Measurements from ENCODE around the gene GPER1. TPM values are rescaled to one million over a fixed set of nuclear protein-coding genes. Genes with fewer than 3 reads are reported as not detected.

The GPER1 gene
- total and polyA plus RNA-seq, 12 donors, result 1.9 to 44.1 (median 20.1) TPM

DNA sequence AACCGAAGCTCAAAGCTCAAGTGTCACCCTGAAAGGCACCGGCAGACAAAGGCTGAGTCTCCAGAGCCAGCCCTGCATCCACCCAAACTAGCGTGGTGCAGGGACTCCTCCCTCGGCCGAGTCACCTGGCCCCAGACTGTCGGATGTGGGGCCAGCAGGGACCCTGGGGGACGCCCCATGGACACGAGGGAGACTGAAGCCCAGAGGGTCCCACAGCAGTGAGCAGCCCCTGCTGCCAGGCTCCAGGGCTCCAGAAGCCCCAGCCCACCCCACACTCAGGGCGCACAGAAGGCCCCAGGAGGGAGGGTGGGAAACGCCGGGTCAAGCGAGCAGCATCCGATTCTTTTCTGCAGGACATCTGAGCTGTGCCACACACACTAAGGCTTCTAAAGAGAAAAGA lies 23.3 kb upstream of the GPER1 start:
- H3K27me3 ChIP-seq, result no peaks in the 10 kb centered on the region
- intact Hi-C loops (cut with DNase I), result loop anchor here (2.0 kb wide), 1 partner anchor 70 kb away; no protein-coding TSS in a partner anchor
- no peak for TF ChIP-seq POLR2A (IDR thresholded peaks at IDR 0.05)
- TF ChIP-seq, protein P1, sequence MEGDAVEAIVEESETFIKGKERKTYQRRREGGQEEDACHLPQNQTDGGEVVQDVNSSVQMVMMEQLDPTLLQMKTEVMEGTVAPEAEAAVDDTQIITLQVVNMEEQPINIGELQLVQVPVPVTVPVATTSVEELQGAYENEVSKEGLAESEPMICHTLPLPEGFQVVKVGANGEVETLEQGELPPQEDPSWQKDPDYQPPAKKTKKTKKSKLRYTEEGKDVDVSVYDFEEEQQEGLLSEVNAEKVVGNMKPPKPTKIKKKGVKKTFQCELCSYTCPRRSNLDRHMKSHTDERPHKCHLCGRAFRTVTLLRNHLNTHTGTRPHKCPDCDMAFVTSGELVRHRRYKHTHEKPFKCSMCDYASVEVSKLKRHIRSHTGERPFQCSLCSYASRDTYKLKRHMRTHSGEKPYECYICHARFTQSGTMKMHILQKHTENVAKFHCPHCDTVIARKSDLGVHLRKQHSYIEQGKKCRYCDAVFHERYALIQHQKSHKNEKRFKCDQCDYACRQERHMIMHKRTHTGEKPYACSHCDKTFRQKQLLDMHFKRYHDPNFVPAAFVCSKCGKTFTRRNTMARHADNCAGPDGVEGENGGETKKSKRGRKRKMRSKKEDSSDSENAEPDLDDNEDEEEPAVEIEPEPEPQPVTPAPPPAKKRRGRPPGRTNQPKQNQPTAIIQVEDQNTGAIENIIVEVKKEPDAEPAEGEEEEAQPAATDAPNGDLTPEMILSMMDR (IDR thresholded peaks at IDR 0.05), result no peak
- WGBS, 4 donors, result 69 to 84% (median 79%) methylated on average over 6 to 13 of the region's 13 CpGs
- H3K36me3 ChIP-seq (replicated peaks in 1 of 2), result no peaks in the 10 kb centered on the region
- no peak overlapping the region for H3K27ac ChIP-seq
- H3K9me3 ChIP-seq (replicated peaks in 1 of 3), result no peaks in the 10 kb centered on the region
- DNase-seq, result no peak
- H3K4me3 ChIP-seq, result no peak overlapping the region
- peaks cover 4 to 14% of the 10 kb centered on the region in 2 donors for H3K4me1 ChIP-seq (replicated peaks in 1 of 2)

DNA sequence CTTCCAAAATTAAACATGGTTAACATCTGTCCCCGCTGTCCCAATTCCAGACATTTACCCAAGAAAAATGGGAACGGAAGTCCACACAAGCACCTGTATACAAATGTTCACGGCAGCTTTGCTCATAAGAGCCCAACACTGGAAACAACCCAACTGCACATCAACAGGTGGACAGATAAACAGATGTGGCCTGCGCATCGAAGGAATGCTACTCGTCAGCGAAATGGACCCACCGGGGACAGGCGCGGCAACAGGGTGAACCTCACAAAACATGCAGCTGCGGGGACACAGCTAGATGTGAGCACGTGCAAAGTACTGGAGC lies 22.7 kb upstream of the GPER1 start:
- intact Hi-C loops (cut with DNase I), result loop anchor here (2.0 to 5.0 kb wide), 2 partner anchors 70 to 158 kb away; no protein-coding TSS in a partner anchor
- no peaks in the 10 kb centered on the region for H3K27me3 ChIP-seq
- H3K4me1 ChIP-seq (replicated peaks in 1 of 2), result peaks cover 4 to 12% of the 10 kb centered on the region in 2 donors
- DNase-seq, result no peak
- no peaks in the 10 kb centered on the region for H3K36me3 ChIP-seq (replicated peaks in 1 of 2)
- no peak for TF ChIP-seq POLR2A (IDR thresholded peaks at IDR 0.05)
- H3K4me3 ChIP-seq, result peak overlapping the region in 1 of 4 donors; percentile 12
- no peak overlapping the region for H3K27ac ChIP-seq
- H3K9me3 ChIP-seq (replicated peaks in 1 of 3), result no peaks in the 10 kb centered on the region
- 78 to 84% (median 80%) methylated on average over 11 to 12 of the region's 12 CpGs for WGBS, 4 donors

DNA sequence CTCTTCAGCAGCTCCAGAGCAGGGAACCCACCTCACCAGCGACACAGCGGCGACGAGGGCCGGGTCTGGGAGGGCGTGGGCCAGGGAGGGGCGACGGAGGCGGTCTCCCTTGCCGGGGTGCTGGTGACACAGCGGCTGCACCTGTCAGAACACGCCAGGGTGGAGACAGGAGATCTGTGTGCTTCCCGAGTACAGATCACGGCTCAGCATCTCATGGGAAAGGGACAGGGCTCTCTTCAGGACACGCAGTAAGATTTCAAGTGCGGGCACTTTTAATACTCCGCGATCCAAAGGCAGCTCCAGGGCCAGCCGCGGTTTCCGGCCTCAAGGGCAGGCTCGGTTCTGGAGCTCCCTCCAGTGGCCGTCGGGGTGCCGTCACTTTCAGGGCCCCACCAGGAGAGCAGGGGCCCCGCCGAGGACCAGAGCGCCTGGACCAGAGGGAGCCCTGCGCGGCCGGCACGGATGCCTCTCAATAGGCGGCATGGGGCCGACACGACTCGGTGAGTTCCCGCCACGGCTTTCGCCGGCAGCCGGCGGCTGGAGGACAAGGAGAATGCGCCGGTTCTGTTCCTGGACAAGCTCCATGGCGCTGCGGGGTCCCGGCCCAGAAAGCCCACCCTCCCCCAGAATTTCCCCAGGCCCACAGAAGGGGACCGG lies 22.2 kb upstream of the GPER1 start:
- 13 to 16% methylated on average over 46 to 48 of the region's 48 CpGs; no CpG with 5 or more reads in 2 of the 4 donors for WGBS, 4 donors
- Histone ChIP-seq H3K27ac (no peak overlapping the region), H3K36me3 (replicated peaks in 1 of 2) (no peaks in the 10 kb centered on the region), H3K4me1 (replicated peaks in 1 of 2) (peaks cover 4 to 7% of the 10 kb centered on the region in 2 donors), H3K9me3 (replicated peaks in 1 of 3) (no peaks in the 10 kb centered on the region), H3K27me3 (no peaks in the 10 kb centered on the region), H3K4me3 (peak overlapping the region in 1 of 4 donors; percentile 12)
- intact Hi-C loops (cut with DNase I), result loop anchor here (2.0 to 5.0 kb wide), 2 partner anchors 71 to 158 kb away; no protein-coding TSS in a partner anchor
- TF ChIP-seq, protein P1 (IDR thresholded peaks at IDR 0.05), result peak; percentile 88 to 98 (median 93)
- TF ChIP-seq POLR2A (IDR thresholded peaks at IDR 0.05), result no peak
- DNase-seq, result peak; percentile 77 to 91 (median 90)

DNA sequence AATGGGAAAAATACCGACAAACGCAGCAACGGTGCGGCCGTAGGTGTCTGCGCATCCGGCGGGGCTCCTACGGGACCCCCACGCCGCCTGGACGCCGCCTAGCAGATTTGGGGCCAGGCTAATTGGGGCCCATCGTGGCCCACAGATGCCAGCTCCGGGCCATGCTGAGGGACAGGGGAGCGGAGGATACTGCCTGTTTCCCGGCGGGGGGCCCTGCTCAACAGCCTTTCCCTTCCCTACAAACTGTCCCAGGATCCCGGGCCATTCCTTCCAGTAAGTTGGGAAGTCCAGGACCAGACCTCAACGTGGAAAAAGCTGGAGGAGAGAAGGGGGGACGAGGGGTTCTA lies 21.7 kb upstream of the GPER1 start:
- 65 to 74% (median 69%) methylated on average over 5 to 21 of the region's 21 CpGs for WGBS, 4 donors
- no peak for DNase-seq
- H3K4me3 ChIP-seq, result no peak overlapping the region
- H3K27ac ChIP-seq, result no peak overlapping the region
- H3K4me1 ChIP-seq (replicated peaks in 1 of 2), result peaks cover 4 to 5% of the 10 kb centered on the region in 2 donors
- TF ChIP-seq, protein P1 (IDR thresholded peaks at IDR 0.05), result no peak
- TF ChIP-seq POLR2A (IDR thresholded peaks at IDR 0.05), result no peak
- no peaks in the 10 kb centered on the region for H3K9me3 ChIP-seq (replicated peaks in 1 of 3)
- H3K27me3 ChIP-seq, result no peaks in the 10 kb centered on the region
- intact Hi-C loops (cut with DNase I), result loop anchor here in 1 of 2 donors (5.0 kb wide), 1 partner anchor 159 kb away; no protein-coding TSS in a partner anchor
- no peaks in the 10 kb centered on the region for H3K36me3 ChIP-seq (replicated peaks in 1 of 2)

DNA sequence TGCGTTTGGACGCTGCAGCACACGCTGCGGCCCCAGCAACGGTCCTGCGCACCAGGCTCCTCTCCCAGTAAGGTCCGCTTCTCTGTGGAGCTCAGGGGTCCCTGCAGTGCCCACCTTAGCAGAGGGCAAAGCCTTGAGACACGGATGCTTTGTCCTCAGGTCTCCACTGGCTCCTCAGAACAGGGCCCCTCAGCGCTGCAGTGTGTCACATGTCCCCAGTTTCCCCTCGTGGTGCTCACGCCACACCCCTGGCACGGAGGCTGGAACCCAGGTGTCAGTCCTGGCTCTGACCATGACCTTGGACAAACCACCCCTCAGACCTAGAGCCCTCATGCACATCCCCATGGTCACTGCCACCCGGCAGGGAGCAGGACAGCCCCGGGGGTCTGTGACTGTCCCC lies 19.9 kb upstream of the GPER1 start:
- Histone ChIP-seq H3K4me1 (replicated peaks in 1 of 2) (peaks cover 4 to 5% of the 10 kb centered on the region in 2 donors), H3K9me3 (replicated peaks in 1 of 3) (no peaks in the 10 kb centered on the region), H3K36me3 (replicated peaks in 1 of 2) (no peaks in the 10 kb centered on the region), H3K27me3 (no peaks in the 10 kb centered on the region), H3K27ac (no peak overlapping the region), H3K4me3 (no peak overlapping the region)
- intact Hi-C loops (cut with DNase I), result loop anchor here in 1 of 2 donors (5.0 kb wide), 1 partner anchor 161 kb away; no protein-coding TSS in a partner anchor
- DNase-seq, result no peak
- WGBS, 4 donors, result 80 to 91% (median 85%) methylated on average over 2 to 14 of the region's 14 CpGs
- TF ChIP-seq POLR2A (IDR thresholded peaks at IDR 0.05), result no peak
- TF ChIP-seq, protein P1 (IDR thresholded peaks at IDR 0.05), result no peak

All from adrenal gland (tissue), 12 donors.